ENCODE data around the gene NKX3-2. TPM values are rescaled to one million over a fixed set of nuclear protein-coding genes. Genes with fewer than 3 reads are reported as not detected.

NKX3-2 gene
- total and polyA plus RNA-seq, 9 donors = 0.10 to 1.4 (median 0.22) TPM; not detected in 1

- Histone ChIP-seq H3K4me3 (no peak overlapping the region), H3K27ac (no peak overlapping the region), H3K27me3 (peaks cover 8% of the 10 kb centered on the region), H3K36me3 (no peaks in the 10 kb centered on the region), H3K4me1 (ENCODE audit: insufficient read depth) (no peaks in the 10 kb centered on the region), H3K9me3 (no peaks in the 10 kb centered on the region)
- WGBS, 3 donors = 8 to 14% (median 8%) methylated on average over 13 of the region's 13 CpGs
- no peak for DNase-seq
- intact Hi-C loops (cut with DNase I) = no loop called here
- TF ChIP-seq CTCF (IDR thresholded peaks at IDR 0.05) (no peak), EP300 (IDR thresholded peaks at IDR 0.05) (no peak), POLR2A (IDR thresholded peaks at IDR 0.05) (no peak)
Measured at GRCh38 chr4:13533670-13534343, 10.5 kb downstream of the NKX3-2 start.

GRCh38 chr4:13531625-13531998, 12.7 kb downstream of the NKX3-2 start:
- no peak for TF ChIP-seq CTCF (IDR thresholded peaks at IDR 0.05)
- TF ChIP-seq POLR2A (IDR thresholded peaks at IDR 0.05) = no peak
- no peak for TF ChIP-seq EP300 (IDR thresholded peaks at IDR 0.05)
- WGBS, 3 donors = 22 to 27% (median 25%) methylated on average over 8 of the region's 8 CpGs
- Histone ChIP-seq H3K27ac (no peak overlapping the region), H3K4me3 (no peak overlapping the region), H3K27me3 (peaks cover 4% of the 10 kb centered on the region), H3K36me3 (no peaks in the 10 kb centered on the region), H3K9me3 (no peaks in the 10 kb centered on the region), H3K4me1 (ENCODE audit: insufficient read depth) (no peaks in the 10 kb centered on the region)
- DNase-seq = no peak
- intact Hi-C loops (cut with DNase I) = no loop called here

DNA sequence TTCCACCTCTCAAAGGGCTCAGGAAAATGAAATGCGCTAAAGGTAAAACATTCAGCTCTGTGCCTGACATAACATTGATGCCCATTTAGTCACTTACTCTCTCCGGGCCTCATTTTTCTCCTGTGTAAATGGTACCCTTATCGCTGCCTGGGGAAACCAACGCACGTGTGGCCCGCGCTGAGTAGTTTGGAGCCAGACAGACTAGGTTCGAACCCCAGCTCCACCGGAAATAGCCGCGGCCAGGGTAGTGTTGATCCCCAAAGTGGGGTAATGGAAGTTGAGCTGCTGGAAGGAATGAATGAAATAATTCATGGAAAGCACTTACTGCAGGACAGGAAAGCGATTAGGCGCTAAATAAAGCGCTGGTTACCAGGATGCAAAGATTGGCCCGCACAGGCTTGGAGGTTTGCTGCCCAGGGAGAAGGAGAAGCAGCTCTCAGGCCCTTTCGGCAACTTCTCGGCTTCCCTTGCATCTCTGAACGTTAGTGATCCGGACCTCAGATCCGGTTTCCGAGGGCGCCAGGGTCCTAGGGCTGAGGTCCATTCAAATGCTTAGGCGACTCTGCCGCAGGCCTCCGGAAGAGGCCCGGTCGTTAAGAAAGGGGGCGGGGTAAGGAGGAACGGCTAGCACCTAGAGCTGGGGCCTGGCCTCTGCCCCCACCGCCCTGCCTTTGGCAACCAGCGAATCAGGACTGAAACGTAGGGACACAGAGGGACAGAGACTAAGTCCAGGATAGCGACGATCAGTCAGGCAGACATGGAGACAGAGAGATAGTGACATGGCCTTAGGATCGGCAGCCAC, 13.3 kb downstream of the NKX3-2 start:
- intact Hi-C loops (cut with DNase I) = no loop called here
- Histone ChIP-seq H3K36me3 (no peaks in the 10 kb centered on the region), H3K4me3 (no peak overlapping the region), H3K27me3 (peaks cover under 1% of the 10 kb centered on the region), H3K27ac (no peak overlapping the region), H3K9me3 (no peaks in the 10 kb centered on the region), H3K4me1 (ENCODE audit: insufficient read depth) (no peaks in the 10 kb centered on the region)
- TF ChIP-seq POLR2A (IDR thresholded peaks at IDR 0.05) (no peak), CTCF (IDR thresholded peaks at IDR 0.05) (no peak), EP300 (IDR thresholded peaks at IDR 0.05) (no peak)
- WGBS, 3 donors = 3 to 7% (median 4%) methylated on average over 35 of the region's 35 CpGs
- DNase-seq = no peak

DNA sequence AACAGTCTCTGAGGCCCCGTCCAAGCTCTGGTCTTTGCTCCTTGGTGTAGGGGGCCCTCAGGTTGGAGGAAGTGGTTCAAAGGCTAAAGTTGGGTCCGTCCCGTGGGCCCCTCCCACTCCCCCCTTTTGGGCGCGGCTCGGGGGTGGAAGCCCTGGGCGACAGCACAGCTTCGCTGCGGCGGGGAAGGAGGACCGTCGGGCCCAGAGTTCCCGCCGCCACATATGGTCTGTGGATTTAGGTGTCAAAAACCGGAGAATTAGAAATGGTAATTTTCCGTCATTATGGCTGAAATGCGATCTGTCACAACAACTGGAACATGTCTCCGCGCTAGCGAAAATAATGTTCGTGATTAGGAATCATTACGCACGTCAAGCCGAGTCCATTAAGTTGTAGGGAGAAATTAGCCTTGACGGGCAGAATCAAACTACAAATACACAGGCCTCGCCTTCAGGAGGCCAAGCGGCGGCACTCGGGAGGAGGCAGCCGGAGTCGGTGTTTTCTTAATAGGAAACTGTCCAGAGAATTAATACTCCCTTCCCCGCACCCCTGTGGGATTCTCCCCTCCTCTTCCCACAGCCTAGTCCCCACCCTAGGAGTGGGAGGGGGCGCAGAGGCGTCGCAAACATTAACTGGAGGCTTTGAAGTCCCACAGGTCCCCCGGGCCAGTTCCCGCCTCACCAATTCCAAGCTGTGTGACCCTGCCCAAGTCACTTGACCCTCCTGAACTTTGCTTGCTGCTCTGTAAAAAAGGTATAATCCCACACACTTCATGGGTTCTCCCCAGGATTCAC, 15.0 kb downstream of the NKX3-2 start:
- DNase-seq = no peak

More for the DNA sequence above, 15.0 kb downstream of the NKX3-2 start:
- no peak for TF ChIP-seq POLR2A (IDR thresholded peaks at IDR 0.05)
- TF ChIP-seq EP300 (IDR thresholded peaks at IDR 0.05) = no peak
- TF ChIP-seq CTCF (IDR thresholded peaks at IDR 0.05) = no peak
- H3K27ac ChIP-seq = no peak overlapping the region
- no peaks in the 10 kb centered on the region for H3K27me3 ChIP-seq
- H3K4me1 ChIP-seq (ENCODE audit: insufficient read depth) = no peaks in the 10 kb centered on the region
- 5 to 7% (median 6%) methylated on average over 37 of the region's 37 CpGs for WGBS, 3 donors
- intact Hi-C loops (cut with DNase I) = no loop called here
- H3K36me3 ChIP-seq = no peaks in the 10 kb centered on the region
- no peak overlapping the region for H3K4me3 ChIP-seq
- peaks cover 0 to 7% of the 10 kb centered on the region in 2 donors for H3K9me3 ChIP-seq
